Stomach smooth muscle (tissue), 2 donors: ENCODE results near the gene RAB7B.

Source experiments
- H3K27ac ChIP-seq: one replicate; pipeline ENCODE4 v1.7.0; 2013; ENCODE audit warnings: mild to moderate bottlenecking, low read length, inconsistent platforms
- H3K27me3 ChIP-seq, 2 donors: one replicate each; pipeline ENCODE4 v1.7.0; 2013; ENCODE audit warnings: low read length in 2 of 2; ENCODE audit not compliant: insufficient read depth in 2 of 2, control insufficient read depth in 1 of 2
- H3K36me3 ChIP-seq, 2 donors: one replicate each; pipeline ENCODE4 v1.7.0; 2013; ENCODE audit warnings: low read length in 2 of 2; ENCODE audit not compliant: control insufficient read depth in 2 of 2, insufficient read depth in 2 of 2
- H3K4me1 ChIP-seq: one replicate; pipeline ENCODE4 v1.7.0; 2013; ENCODE audit warnings: low read length; ENCODE audit not compliant: control insufficient read depth, insufficient read depth
- H3K4me3 ChIP-seq, 2 donors: one replicate each; pipeline ENCODE4 v1.7.0; 2013; ENCODE audit warnings: low read length in 2 of 2
- H3K9ac ChIP-seq, 2 donors: one replicate each; pipeline ENCODE4 v1.7.0; 2013; ENCODE audit warnings: low read length in 2 of 2, mild to moderate bottlenecking in 1 of 2
- H3K9me3 ChIP-seq, 2 donors: one replicate each; pipeline ENCODE4 v1.7.0; 2013; ENCODE audit warnings: low read length in 2 of 2; ENCODE audit not compliant: control insufficient read depth in 2 of 2
- donor health status: healthy.
- donor health status: Pancreatic carcinoma.

The RAB7B gene

DNA sequence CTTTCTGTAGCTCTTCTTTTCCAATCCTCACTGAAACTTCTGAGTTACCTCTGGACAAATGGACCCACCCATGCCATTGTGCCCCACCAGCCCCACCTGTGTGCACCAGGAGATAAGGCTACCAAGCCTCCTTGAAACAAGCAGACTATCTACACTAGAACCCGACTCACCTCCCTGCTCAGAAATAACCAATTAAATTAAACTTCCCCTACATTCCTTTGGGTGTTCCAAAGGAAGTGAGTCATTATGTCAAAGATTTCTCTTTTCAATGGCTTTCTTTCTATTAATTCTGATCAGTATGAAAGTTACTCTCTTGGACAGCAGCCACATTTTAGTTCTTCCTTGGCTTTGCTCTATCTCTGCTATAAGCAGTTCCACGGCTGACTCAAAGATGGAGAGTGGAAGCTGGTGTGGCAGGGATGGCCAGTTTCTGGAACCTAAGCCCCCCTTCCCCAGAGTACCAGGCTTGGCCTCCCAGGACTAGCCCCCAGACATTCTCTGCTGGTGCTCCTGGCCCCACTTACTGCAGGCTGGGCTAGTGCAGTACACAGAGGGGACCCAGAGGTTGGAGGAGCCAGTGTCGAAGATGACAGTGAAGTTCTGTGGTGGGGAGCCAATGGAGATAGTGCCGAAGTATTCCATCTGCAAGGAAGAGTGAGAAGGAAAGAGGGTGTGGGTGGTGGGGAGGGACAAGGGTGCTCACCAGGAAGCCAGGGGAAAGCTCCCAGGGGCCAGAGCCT is 18.6 kb upstream of the RAB7B start:
- Histone ChIP-seq H3K9me3 (no peaks in the 10 kb centered on the region), H3K9ac (no peak overlapping the region), H3K4me3 (no peak overlapping the region), H3K36me3 (no peaks in the 10 kb centered on the region), H3K27me3 (peaks cover 3 to 4% of the 10 kb centered on the region in 2 donors), H3K4me1 (no peaks in the 10 kb centered on the region), H3K27ac (no peak overlapping the region)

DNA sequence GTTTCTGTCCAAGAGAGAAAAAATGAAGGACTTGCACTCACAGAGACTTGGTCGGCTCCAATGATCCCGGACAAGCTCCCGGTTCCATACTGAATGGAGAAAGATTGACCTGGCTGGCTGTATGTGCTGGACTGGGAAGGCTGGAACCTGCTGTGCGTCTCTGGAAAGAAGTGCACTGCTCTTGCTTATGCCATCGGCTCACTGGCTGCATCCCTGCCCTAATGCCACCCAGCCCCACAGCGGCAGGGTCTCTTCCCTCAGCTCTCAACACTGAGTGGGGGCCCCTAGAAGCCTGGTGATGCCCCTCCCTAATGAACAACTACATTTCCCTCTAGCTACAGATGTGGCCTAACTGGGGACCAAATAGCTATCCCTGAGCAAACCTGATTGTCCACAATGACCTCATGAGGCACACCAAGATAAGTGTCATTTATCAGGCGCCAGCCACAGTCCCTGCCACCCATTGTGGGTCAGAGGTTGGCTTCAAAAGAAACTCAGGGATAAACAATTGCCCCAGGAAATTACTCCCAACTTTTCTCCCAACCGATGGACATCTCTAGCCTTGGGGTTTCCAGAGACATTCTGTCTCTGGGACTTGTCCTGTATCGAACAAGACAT is 17.9 kb upstream of the RAB7B start:
- Histone ChIP-seq H3K4me3 (no peak overlapping the region), H3K36me3 (no peaks in the 10 kb centered on the region), H3K9ac (no peak overlapping the region)

DNA sequence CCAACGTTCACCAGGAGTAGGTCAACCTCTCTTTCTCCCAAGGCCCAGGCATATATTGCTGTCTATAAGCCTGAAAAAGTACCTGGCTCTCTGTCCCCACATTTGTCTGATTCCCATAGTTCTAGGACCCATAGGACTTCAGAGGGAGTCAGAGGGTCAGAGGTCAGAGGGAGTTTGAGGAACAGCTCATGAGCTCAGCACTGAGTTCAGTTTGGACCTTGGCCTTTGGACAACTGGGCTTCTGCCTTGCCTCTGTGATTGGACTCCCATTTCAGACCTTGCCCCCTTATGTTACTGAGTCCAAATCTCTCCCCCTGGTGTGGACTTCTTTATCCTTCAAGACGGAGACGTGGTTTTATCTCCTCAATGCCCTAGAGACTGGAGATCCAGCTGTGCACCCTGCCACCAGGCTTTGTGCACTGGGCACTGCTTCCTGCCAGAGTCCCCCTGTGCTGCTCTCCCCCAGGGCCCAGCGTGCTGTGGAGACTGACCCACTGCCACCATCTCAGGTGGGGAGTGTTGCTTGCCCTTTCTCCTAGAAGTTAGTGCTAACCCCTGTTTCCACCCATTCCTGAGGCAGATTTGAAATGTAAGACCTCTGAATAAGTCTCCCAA is 17.3 kb upstream of the RAB7B start:
- peaks cover 3 to 4% of the 10 kb centered on the region in 2 donors for H3K27me3 ChIP-seq
- H3K9me3 ChIP-seq, result no peaks in the 10 kb centered on the region
- H3K36me3 ChIP-seq, result no peaks in the 10 kb centered on the region
- no peak overlapping the region for H3K27ac ChIP-seq
- no peaks in the 10 kb centered on the region for H3K4me1 ChIP-seq
- no peak overlapping the region for H3K4me3 ChIP-seq
- no peak overlapping the region for H3K9ac ChIP-seq

More for the DNA sequence above, 17.9 kb upstream of the RAB7B start:
- Histone ChIP-seq H3K4me1 (no peaks in the 10 kb centered on the region), H3K27me3 (peaks cover 3 to 4% of the 10 kb centered on the region in 2 donors), H3K9me3 (no peaks in the 10 kb centered on the region), H3K27ac (no peak overlapping the region)

DNA sequence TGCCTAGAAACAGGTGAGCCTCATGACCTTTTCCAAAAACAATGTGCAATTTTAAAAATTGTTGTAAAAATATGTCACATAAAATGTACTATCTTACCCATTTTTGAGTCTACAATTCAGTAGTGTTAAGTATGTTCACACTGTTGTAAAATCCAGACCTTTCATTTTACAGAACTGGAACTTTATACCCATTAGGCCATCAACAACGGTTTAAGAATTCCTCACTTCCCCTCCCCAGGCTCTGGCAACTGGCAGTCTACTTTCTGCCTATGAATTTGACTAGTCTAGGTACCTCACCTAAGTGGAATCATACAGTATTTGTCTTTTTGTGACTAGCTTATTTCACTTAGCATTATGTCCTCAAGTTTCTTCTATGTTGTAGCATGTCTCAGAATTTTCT is 11.9 kb upstream of the RAB7B start:
- Histone ChIP-seq H3K36me3 (no peaks in the 10 kb centered on the region), H3K9me3 (no peaks in the 10 kb centered on the region), H3K27ac (no peak overlapping the region), H3K4me1 (no peaks in the 10 kb centered on the region), H3K9ac (no peak overlapping the region), H3K4me3 (no peak overlapping the region), H3K27me3 (no peaks in the 10 kb centered on the region)

DNA sequence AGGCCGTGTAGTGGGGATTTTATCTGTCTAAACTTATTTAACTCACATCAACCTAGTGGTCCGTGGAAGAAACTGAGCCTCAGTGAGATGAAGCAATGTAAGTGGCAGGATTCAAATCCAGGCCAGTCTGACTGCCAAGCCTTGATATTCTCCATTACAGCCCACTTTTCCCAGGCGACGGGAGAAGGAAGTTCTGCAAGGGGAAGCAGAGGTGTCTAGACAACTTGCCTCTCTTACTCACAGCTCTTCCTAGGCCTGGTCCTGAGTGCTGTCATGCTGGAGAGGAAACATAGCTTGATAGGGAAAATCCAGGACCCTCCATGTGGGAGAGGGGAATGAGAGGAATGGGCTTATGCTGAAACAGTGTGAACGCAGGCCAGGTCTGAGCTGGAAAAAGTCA is 11.4 kb upstream of the RAB7B start:
- Histone ChIP-seq H3K4me1 (no peaks in the 10 kb centered on the region), H3K27ac (no peak overlapping the region), H3K27me3 (no peaks in the 10 kb centered on the region), H3K36me3 (no peaks in the 10 kb centered on the region), H3K4me3 (no peak overlapping the region), H3K9ac (no peak overlapping the region), H3K9me3 (no peaks in the 10 kb centered on the region)

DNA sequence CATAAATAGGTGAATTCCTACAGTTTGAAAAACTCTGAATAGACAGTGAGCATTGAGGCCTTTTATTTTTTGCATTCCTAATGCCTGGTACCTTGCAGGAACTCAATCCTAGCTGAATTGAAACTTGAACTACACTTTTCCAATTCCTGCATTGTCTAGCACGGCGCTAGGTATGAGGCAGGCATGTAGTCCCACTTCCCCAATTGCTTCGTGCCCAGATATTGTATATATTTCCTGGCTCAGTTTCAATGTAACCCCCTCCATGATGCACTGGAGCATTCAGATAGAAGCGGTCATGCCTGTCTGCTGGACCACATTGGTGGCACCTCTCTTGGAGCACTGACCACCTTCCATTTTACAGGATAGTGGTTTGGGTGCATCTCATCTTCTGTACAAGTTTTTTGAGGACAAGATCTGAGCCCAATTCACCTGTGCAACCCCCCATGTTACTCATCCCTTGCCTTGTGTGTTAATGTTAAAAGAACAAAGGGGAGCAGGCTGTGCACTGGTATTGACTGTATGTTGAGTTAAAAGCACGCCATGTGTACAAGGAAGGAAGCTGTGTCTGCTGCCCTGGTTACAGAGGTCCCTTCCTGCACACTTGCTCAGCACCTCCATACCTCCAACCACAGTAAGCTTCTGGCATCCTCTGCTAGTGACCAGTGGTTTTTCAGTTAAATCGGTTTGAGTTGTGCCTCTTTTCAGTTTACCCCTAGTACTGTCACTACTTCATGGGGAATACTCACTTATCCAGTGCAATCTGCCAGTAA is 10.0 kb upstream of the RAB7B start:
- no peaks in the 10 kb centered on the region for H3K4me1 ChIP-seq

DNA sequence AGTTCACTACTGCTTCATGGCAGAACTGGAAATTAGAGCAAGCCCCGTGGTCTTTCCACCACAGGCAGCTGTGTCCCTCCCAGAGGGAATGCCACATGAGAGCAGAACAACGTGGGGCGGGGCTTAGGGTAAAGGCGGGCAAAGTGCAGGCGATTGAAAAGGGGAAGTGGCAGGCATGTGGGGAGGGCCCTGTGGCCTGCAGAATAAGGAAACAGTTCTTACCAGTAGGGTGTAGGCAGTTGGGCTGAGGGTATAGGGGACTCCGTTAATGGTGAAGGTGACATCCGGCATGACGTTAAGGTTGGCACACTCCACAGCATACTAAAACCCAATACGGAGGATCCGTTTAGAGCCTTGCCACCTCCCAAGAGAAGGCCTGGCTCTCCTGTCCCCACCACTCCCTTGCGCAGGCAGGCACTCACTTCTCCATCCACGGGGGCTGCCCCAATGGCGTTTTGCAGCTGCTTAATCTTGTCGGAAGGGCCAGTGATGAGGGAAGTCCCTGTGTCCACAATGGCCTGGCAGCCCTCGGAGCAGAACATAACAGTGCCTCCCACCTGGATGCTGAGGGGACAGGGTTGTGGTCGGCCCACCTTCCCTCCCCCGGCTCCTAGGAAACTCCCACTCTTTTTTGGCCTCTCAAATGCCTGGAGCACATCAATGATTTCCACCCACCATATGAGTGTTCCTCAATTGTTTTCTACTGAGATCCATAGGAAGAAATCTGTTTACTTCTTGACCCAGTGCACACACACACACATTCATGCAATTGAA is 9.1 kb upstream of the RAB7B start:
- no peaks in the 10 kb centered on the region for H3K4me1 ChIP-seq
- H3K36me3 ChIP-seq, result no peaks in the 10 kb centered on the region
- H3K27me3 ChIP-seq, result no peaks in the 10 kb centered on the region
- H3K9ac ChIP-seq, result no peak overlapping the region
- no peak overlapping the region for H3K4me3 ChIP-seq
- H3K27ac ChIP-seq, result no peak overlapping the region
- H3K9me3 ChIP-seq, result no peaks in the 10 kb centered on the region

More for the DNA sequence above, 10.0 kb upstream of the RAB7B start:
- no peaks in the 10 kb centered on the region for H3K36me3 ChIP-seq
- no peak overlapping the region for H3K9ac ChIP-seq
- no peak overlapping the region for H3K27ac ChIP-seq
- no peak overlapping the region for H3K4me3 ChIP-seq
- no peaks in the 10 kb centered on the region for H3K9me3 ChIP-seq
- no peaks in the 10 kb centered on the region for H3K27me3 ChIP-seq

DNA sequence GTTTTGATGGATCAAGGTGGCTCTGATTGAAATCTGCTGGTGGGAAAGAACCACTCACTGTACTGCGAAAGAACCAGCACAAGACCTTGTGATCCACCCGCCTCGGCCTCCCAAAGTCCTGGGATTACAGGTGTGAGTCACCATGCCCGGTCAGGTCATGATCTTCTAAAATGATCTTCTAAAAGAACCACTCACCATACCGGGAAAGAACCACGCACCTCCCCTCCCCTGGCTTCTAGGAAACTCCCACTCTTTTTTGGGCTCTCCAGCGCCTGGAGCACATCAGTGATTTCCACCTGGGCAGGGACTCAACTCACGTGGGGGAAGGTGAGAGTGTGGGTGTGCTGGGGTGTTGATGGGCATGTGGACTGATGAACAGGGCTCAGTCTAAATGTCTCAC is 7.9 kb upstream of the RAB7B start:
- no peak overlapping the region for H3K9ac ChIP-seq
- no peaks in the 10 kb centered on the region for H3K27me3 ChIP-seq
- no peak overlapping the region for H3K27ac ChIP-seq
- no peaks in the 10 kb centered on the region for H3K4me1 ChIP-seq
- no peak overlapping the region for H3K4me3 ChIP-seq
- no peaks in the 10 kb centered on the region for H3K36me3 ChIP-seq
- no peaks in the 10 kb centered on the region for H3K9me3 ChIP-seq

DNA sequence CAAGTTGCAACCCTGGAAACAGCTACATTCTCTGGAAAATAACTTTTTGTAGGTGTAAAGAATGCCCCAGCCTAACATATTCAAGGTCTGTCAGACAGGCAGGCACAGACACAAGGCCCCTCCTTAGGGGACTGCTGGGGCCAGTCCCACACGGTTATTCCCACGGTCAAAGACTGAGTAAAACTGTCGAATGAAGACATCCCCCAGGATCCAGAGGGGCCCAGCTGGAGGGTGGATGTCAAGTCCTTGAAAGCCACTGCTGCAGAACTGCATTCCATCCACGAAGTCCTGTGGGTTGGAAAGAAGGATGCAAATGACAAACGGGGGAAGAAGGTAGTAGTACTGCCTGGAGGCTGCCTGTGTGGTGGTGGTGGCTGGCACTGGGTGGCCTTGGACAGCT is 6.9 kb upstream of the RAB7B start:
- Histone ChIP-seq H3K36me3 (no peaks in the 10 kb centered on the region), H3K4me1 (no peaks in the 10 kb centered on the region)

DNA sequence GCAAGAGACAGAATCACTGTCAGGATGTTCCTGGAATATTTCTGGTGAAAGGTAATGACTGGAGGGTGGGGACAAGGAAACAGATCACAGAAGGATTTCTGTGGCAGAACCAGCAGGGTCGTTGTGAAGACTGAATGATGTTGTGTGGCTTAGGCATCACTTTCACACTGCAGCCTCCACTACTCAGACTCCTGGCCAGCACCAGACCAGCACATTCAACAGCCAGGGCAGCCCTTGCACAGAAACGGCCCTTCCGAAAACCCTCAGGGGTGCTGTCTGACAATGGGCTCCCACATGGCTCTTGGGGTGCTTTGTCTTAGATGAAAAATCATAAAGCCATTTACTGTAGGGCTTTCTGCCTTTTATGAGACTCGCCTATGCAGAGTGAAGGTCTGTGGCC is 3.8 kb upstream of the RAB7B start:
- H3K27ac ChIP-seq, result no peak overlapping the region
- no peaks in the 10 kb centered on the region for H3K36me3 ChIP-seq
- H3K27me3 ChIP-seq, result no peaks in the 10 kb centered on the region
- H3K4me1 ChIP-seq, result peaks cover 18% of the 10 kb centered on the region
- no peak overlapping the region for H3K4me3 ChIP-seq
- H3K9ac ChIP-seq, result no peak overlapping the region
- no peaks in the 10 kb centered on the region for H3K9me3 ChIP-seq

More for the DNA sequence above, 6.9 kb upstream of the RAB7B start:
- no peak overlapping the region for H3K4me3 ChIP-seq
- no peaks in the 10 kb centered on the region for H3K27me3 ChIP-seq
- H3K27ac ChIP-seq, result no peak overlapping the region
- no peak overlapping the region for H3K9ac ChIP-seq
- H3K9me3 ChIP-seq, result no peaks in the 10 kb centered on the region
